GM18868 (cell line): ENCODE data around the gene RAP1GAP2.
"Not testable (repeated sequence)": the region's sequence is repeated elsewhere in the genome, so short reads cannot be mapped to it uniquely, and the experiment has no call there.

Experiments used
- ATAC-seq: cut with Tn5 transposase; IDR thresholded peaks from one replicate; pipeline ENCODE4 v1.9.1; 2021; ENCODE audit warnings: mild to moderate bottlenecking, moderate library complexity; ENCODE audit not compliant: unreplicated experiment

The RAP1GAP2 gene

DNA sequence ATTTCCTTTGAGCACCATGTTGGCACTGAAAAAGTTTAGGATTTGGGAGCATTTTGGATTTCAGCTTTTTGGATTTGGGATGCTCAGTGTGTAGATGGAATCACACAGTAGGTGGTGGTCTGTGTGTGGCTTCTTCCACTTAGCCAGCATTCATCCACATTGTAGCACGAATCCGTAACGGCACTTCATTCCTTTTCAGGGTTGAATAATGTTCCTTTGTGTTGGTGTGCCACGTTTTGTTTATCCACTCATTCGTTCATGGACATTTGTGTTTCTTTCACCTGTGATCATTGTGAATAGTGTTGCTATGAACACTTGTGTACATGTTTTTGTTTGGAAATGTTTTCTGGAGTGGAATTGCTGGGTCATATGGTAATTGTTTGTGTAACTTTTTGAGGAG is 85.1 kb downstream of the RAP1GAP2 start:
- ATAC-seq: no peak

DNA sequence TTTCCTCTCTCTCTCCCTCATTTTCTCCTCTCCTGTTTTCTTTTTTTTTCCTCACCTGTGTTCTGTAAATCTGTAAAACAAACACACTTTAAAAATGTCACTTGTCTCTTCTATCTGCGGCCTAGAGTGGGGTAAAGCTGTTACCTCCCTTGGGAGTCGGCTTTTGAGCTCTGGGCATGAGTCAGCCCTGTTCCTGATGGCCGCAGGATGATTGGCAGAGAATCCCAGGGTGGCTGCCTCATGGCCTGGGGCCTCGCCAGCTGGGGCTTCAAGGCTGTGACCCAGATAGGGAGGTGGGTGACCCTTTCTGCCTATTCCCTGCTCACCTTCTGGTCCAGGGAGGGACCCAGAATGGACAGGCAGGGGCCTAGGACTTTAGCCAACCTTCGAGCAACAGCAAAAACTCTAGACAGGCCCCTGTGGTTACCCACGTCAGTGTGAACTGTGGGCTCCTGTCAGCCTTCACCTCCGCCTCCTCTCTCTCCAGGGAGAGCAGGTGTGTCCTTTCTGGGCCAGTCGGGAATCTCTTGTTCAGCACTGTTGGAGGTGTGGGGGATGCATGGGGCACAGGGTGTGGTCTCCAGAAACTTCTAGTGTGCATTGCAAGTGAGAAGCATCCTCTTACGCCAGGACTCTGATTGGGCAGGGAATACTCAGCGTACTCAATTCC is 87.4 kb downstream of the RAP1GAP2 start:
- no peak for ATAC-seq

- no peak for ATAC-seq
Observed at GRCh38 chr17:2885733-2886132, 89.5 kb downstream of the RAP1GAP2 start.

- no peak for ATAC-seq
Observed at GRCh38 chr17:2888326-2888725, 92.1 kb downstream of the RAP1GAP2 start.

GRCh38 chr17:2889256-2889655 is 93.0 kb downstream of the RAP1GAP2 start:
- ATAC-seq: no peak

- ATAC-seq: not testable (repeated sequence)
Observed at GRCh38 chr17:2890778-2891177, 94.5 kb downstream of the RAP1GAP2 start.

DNA sequence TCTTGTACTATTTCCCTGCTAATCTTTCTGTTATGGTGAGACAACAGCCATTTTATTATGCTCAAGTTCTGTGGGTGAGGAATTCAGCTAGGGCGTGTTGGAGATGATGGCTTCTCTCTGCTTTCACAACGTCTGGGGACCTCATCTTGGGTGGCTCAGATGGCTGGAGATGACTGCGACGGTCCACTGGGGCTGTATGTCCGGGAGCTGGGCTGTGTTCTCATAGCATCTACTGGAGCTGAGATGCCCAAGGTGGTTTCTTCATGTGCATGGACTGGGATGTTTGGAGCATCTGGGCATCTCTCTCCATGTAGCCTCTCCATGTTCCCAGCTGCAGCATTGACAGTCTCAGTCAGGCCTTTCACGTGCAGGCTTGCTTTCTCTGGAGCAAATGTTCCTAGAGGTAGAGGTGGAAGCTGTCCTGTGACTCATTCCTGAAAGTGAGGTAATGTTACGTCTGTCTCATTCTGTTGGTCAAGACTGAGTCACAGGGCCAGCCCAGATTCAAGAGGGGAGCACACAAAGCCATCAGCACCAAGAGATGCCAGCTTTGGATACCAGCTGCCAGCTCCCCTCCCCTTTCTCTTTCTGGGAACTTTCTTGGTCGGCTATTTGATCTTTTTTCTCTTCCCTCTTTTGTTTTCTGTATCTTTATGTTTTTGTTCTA is 96.2 kb downstream of the RAP1GAP2 start:
- no peak for ATAC-seq

GRCh38 chr17:2893422-2893914 is 97.2 kb downstream of the RAP1GAP2 start:
- ATAC-seq: no peak

GRCh38 chr17:2894782-2895181 is 98.5 kb downstream of the RAP1GAP2 start:
- ATAC-seq: no peak

DNA sequence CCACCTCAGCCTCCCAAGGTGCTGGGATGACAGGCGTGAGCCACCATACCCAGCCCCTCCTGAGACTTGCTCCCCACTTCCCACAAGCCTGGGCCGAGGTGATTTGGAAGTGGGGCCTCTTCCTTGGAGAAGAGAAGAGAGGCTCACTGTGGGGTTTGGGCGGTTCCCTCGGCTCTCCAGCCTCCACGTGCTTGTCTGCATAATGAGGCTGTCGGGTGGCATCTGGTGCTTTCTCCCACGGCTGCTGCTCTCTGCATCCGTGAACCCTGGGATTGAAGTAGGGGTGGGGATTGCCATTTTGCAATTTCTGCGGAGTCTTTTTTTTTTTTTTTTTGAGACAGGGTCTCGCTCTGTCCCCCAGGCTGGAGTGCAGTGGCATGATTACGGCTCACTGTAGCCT is 101.4 kb downstream of the RAP1GAP2 start:
- no peak for ATAC-seq

GRCh38 chr17:2898255-2898926 is 102.2 kb downstream of the RAP1GAP2 start:
- no peak for ATAC-seq

DNA sequence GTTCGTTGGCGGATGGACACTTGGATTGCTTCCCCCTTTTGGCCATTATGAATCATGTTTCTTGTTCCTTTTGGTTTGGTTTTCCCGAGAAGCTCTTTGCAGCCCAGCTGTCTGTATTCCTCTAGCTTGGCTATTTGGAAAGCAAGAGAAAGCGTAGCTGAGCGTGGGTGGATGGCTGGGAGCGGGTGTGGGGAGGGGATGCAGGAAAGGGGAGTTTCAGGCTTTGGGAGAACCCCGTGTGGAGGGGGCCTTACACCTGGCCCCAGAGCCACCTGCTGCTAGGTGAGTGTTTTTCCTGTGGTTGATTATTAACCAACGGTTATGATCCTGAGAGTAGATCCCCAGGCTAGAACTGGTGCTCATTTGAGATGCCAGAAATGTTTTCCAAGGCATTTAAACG is 103.7 kb downstream of the RAP1GAP2 start:
- no peak for ATAC-seq

DNA sequence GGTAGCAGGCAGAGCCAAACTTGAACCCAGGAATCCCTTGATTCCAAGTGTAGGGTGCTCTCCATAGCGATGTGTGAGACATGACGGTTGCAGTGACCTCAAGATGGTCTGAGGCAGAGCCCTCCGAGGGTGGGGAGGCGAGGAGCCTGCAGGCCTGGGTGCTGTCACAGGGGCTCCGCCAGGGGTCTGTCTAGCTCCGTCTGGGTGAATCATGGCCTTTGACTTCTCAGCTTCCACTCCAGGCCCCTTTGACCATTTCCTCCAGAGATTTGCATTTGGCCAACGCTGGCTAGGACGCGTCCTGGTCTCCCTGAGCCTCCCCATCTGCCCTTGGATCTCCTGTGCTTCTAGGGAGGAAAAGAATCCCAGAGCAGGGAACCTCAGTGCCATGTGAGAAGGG is 104.6 kb downstream of the RAP1GAP2 start:
- ATAC-seq: no peak

DNA sequence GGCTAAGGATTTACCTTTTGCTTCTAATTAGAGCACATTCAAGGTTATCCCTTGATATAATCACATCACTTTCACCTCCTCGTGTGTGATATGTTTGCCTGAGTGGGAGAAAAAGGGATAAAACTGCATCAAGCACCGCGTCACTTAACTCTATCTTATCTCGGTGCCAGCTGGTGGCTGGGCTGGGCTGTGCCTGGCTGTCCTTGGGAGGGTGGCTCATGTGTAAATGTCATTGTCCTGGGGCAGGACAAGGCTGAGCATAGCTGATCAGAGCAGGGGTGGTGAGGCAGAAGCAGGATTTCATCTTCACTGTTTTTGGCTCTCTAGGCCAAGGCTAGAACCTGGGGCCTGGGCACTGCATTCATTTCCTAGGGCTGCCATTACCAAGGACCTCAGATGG is 105.3 kb downstream of the RAP1GAP2 start:
- ATAC-seq: no peak

DNA sequence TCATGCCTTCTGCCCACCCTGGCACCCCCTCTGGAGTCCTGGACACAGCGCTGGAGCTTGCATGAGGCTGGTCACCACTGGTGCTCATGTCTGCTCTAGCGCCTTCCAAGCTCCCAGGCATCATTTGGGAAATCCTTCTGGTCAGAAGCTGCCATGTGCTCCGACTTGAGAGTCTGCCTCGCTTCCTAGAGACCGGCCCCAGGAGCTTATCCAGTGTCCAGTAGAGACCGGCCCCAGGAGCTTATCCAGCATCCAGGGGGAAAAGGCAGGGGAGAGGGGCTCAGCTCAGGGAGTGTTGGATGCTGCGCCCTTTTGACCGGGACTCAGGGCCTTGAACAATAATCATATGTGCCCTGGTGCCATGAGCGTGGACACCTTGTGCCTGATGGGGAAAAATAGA is 106.3 kb downstream of the RAP1GAP2 start:
- ATAC-seq: no peak

DNA sequence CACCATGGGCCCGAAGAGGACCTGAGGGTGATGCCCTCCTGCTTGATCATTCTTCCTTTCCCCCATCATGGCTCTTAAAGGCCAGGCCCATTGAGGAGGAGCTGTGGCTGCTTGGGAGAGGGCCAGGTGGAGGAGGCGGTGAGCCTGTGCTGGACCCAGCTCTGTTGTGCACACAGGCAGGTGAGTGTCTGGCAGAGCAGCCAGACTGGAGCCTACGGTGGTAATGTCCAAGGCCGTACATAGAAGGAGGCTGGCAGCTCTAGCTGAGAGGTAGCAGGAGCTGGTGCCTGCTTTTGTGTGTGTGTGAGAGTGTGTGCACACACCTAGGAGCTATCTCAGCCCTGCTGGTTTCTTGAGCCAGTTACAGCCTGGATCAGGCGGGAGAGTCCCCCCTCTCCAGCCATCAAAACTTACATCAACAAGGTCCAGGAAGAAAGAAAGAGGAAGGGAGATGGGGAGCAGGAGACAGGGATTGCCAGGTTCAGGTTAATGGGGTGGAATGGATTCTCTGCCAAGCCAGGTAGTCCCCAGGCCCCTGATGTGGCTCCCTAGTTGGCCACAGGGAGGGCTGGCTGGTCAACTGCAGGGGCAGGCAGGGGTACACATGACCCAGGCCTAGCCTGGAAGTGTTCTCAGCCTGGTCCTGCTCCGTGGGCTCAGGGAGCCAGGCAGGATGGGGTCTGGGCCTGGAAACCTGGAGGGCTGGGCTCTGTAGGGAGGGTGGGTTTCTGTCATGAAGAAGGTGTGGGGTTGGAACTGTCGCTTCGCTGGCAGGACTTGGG is 107.1 kb downstream of the RAP1GAP2 start:
- ATAC-seq: no peak

DNA sequence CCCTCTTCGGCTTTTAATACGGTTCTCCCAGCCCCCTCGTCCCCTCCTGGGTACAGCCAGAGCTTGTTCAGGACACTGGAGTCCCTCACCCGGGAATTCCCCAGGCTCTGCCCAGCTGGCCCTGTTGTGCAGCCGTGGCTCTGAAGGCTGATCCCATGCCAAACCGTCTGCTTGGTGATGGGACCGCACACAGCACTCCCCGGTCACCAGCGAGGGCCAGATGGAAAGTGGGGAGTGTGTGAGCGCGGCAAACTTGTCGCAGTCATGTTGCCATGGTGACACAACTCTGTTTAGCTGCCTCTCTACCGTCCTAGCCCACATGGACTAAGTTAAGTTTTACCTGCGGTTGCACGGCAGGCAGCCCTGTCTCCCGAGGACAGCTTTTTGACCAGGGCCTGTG is 107.9 kb downstream of the RAP1GAP2 start:
- ATAC-seq: no peak

GRCh38 chr17:2905269-2905668 is 109.0 kb downstream of the RAP1GAP2 start:
- ATAC-seq: no peak

GRCh38 chr17:2905696-2906501 is 109.7 kb downstream of the RAP1GAP2 start:
- ATAC-seq: no peak

DNA sequence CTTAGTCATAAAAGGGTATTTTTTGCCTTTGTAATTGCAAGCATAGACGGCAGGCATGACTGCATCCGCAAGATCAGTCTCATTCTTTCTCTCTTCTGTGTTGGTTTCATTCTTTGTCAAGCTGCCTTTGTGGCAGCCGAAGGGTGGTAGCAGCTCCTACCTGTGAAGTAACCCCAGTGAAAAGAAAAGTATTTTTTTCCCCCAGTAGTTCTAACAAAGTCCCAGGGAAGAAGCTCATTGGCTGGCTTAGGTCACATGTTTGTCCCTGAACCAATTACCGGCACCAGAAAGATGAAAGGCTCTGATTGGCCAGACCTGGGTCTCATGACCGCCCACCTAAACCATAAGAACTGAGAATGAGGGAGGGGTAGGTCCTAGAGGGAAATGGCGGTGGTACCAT is 110.7 kb downstream of the RAP1GAP2 start:
- no peak for ATAC-seq
